BLaER1 (cell line): ENCODE data around the gene ZP1.
"Not testable (repeated sequence)": the region's sequence is repeated elsewhere in the genome, so short reads cannot be mapped to it uniquely, and the experiment has no call there.

ENCODE experiments used
- H3K27ac ChIP-seq: shearing (Covaris generic); formaldehyde crosslinking; 2 replicates; pipeline ENCODE4 v1.8.1; 2022
- H3K27me3 ChIP-seq: shearing (Covaris generic); formaldehyde crosslinking; 2 replicates; pipeline ENCODE4 v1.8.1; 2022
- H3K36me3 ChIP-seq: shearing (Covaris generic); formaldehyde crosslinking; 2 replicates; pipeline ENCODE4 v1.8.1; 2022
- H3K4me1 ChIP-seq: shearing (Covaris generic); formaldehyde crosslinking; 2 replicates; pipeline ENCODE4 v1.8.1; 2022
- H3K4me2 ChIP-seq: shearing (Covaris generic); formaldehyde crosslinking; 2 replicates; pipeline ENCODE4 v1.8.1; 2022
- H3K4me3 ChIP-seq: shearing (Covaris generic); formaldehyde crosslinking; 2 replicates; pipeline ENCODE4 v1.8.1; 2022
- H3K9ac ChIP-seq: shearing (Covaris generic); formaldehyde crosslinking; 2 replicates; pipeline ENCODE4 v1.8.1; 2022
- H3K9me3 ChIP-seq: shearing (Covaris generic); formaldehyde crosslinking; 2 replicates; pipeline ENCODE4 v1.8.1; 2022
- H4K20me1 ChIP-seq: shearing (Covaris generic); formaldehyde crosslinking; 2 replicates; pipeline ENCODE4 v1.8.1; 2022
- Cebpa-rat ChIP-seq: shearing (Covaris generic); IDR thresholded peaks from 2 replicates; pipeline ENCODE4 v1.8.1; 2022

Gene ZP1

GRCh38 chr11:60906132-60906972, 39.0 kb downstream of the ZP1 start, which contains the start of gene PRPF19:
TSS of gene PRPF19 (minus strand) at chr11:60906585. CDS start at chr11:60906382, 203 bp downstream.
- Histone ChIP-seq H3K27ac (peak within 1 kb of the TSS; percentile 95), H3K9me3 (peaks cover 10% of the 10 kb centered on the region), H3K4me2 (peak within 1 kb of the TSS; percentile 94), H4K20me1 (peaks cover 45% of the 10 kb centered on the region), H3K4me3 (peak within 1 kb of the TSS; percentile 77), H3K4me1 (peaks cover 49% of the 10 kb centered on the region), H3K36me3 (peaks cover 33% of the 10 kb centered on the region), H3K9ac (peak within 1 kb of the TSS; percentile 92), H3K27me3 (no peaks in the 10 kb centered on the region)
- no peak for TF ChIP-seq Cebpa-rat

- Histone ChIP-seq H3K4me3 (no peak overlapping the region), H3K9ac (no peak overlapping the region), H3K27ac (no peak overlapping the region), H3K9me3 (peaks cover 10% of the 10 kb centered on the region), H3K36me3 (peaks cover 9% of the 10 kb centered on the region), H3K27me3 (no peaks in the 10 kb centered on the region), H3K4me2 (no peak overlapping the region), H4K20me1 (peaks cover 20% of the 10 kb centered on the region), H3K4me1 (peaks cover 68% of the 10 kb centered on the region)
- TF ChIP-seq Cebpa-rat = no peak
Observed at GRCh38 chr11:60908803-60909202, 41.5 kb downstream of the ZP1 start.

DNA sequence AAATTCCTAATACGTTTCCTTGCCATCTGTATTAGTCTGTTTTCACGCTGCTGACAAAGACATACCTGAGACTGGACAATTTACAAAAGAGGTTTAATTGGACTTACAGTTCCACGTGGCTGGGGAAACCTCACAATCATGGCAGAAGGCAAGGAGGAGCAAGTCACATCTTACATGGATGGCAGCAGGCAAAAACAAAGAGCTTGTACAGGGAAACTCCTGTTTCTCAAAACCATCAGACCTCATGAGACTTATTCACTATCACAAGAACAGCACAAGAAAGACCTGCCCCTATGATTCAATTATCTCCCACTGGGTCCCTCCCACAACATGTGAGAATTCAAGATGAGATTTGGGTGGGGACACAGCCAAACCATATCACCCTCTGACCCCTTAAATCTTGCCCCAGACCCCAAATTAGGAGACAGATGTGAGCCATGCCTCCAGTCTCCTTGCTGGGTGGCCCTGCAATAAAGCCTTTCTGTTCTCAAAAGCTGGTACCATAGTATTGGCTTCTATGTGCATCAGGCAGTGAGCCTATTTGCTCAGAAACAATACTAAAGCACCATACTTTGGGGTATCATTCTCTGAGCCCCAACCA, 42.4 kb downstream of the ZP1 start:
- Histone ChIP-seq H3K4me3 (0 out of 2 replicates have a peak overlapping the region, but pooled peaks have one; percentile 0), H3K9me3 (peaks cover 10% of the 10 kb centered on the region), H4K20me1 (peaks cover 10% of the 10 kb centered on the region), H3K4me2 (peak overlapping the region; percentile 94), H3K27ac (peak overlapping the region; percentile 65), H3K4me1 (peaks cover 58% of the 10 kb centered on the region)
- not testable (repeated sequence) for H3K9ac ChIP-seq, H3K36me3 ChIP-seq, H3K27me3 ChIP-seq

- Histone ChIP-seq H3K4me3 (0 out of 2 replicates have a peak overlapping the region, but pooled peaks have one; percentile 0), H3K4me1 (peaks cover 57% of the 10 kb centered on the region), H3K27me3 (no peaks in the 10 kb centered on the region), H3K36me3 (no peaks in the 10 kb centered on the region), H3K27ac (peak overlapping the region; percentile 65), H4K20me1 (peaks cover 5% of the 10 kb centered on the region), H3K9me3 (peaks cover 10% of the 10 kb centered on the region), H3K9ac (no peak overlapping the region), H3K4me2 (peak overlapping the region; percentile 94)
- TF ChIP-seq Cebpa-rat = no peak
Observed at GRCh38 chr11:60910281-60910687, 42.9 kb downstream of the ZP1 start.

DNA sequence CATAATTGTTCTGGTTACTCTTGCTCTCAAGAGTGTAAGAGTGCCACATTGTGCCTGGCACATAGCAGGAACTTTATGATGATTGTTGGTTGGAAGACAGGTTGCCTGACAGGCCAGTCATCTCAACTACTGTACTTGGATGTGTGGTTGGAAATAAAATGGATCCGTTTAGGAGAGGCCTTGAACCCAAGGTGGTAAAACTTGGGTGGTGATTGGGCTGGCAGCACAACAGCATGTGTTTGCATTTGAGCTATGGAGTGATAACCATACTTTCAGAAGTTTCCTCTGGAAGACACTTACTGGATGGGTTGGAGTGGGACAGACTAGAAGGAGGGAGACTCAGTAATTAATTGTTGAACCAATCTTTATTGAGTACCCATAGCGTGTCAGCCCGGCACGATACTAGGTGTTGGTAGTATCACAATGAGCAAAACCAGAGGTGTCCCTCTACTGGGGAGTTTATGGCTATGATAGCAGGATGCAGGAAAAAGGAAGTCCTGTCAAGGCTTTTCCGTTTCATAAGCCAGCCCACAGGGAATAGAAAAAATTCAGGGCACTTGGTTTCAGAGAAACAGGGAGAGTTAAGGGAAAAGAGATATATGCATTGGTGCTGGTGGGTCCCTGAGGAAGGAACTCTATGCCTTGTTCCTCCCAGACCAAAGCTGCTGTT, 43.5 kb downstream of the ZP1 start:
- no peaks in the 10 kb centered on the region for H3K27me3 ChIP-seq
- H3K27ac ChIP-seq = peak overlapping the region; percentile 65
- H3K36me3 ChIP-seq = no peaks in the 10 kb centered on the region
- H3K4me2 ChIP-seq = peak overlapping the region; percentile 94
- H3K4me3 ChIP-seq = 0 out of 2 replicates have a peak overlapping the region, but pooled peaks have one; percentile 12
- peaks cover 4% of the 10 kb centered on the region for H4K20me1 ChIP-seq
- H3K9ac ChIP-seq = no peak overlapping the region
- TF ChIP-seq Cebpa-rat = no peak
- peaks cover 10% of the 10 kb centered on the region for H3K9me3 ChIP-seq
- peaks cover 57% of the 10 kb centered on the region for H3K4me1 ChIP-seq

GRCh38 chr11:60912223-60912850, 45.0 kb downstream of the ZP1 start:
- Histone ChIP-seq H3K27me3 (no peaks in the 10 kb centered on the region), H3K36me3 (peaks cover 5% of the 10 kb centered on the region; the same call in 1 of the 2 replicates), H3K4me3 (no peak overlapping the region), H3K4me1 (peaks cover 63% of the 10 kb centered on the region), H3K9me3 (peaks cover 10% of the 10 kb centered on the region), H3K4me2 (peak overlapping the region; percentile 94), H4K20me1 (peaks cover 19% of the 10 kb centered on the region), H3K9ac (no peak overlapping the region), H3K27ac (peak overlapping the region; percentile 93)
- TF ChIP-seq Cebpa-rat = no peak

GRCh38 chr11:60912851-60913528, 45.6 kb downstream of the ZP1 start:
- Histone ChIP-seq H3K27ac (peak overlapping the region; percentile 93), H3K4me2 (peak overlapping the region; percentile 94), H3K27me3 (no peaks in the 10 kb centered on the region), H3K4me3 (peak overlapping the region; percentile 97), H3K9ac (peak overlapping the region; percentile 92), H3K36me3 (peaks cover 12% of the 10 kb centered on the region), H4K20me1 (peaks cover 26% of the 10 kb centered on the region), H3K9me3 (peaks cover 10% of the 10 kb centered on the region), H3K4me1 (peaks cover 68% of the 10 kb centered on the region)
- no peak for TF ChIP-seq Cebpa-rat

- Histone ChIP-seq H3K9me3 (peaks cover 10% of the 10 kb centered on the region), H3K36me3 (peaks cover 22% of the 10 kb centered on the region), H3K4me2 (peak within 1 kb of the TSS; percentile 94), H3K27me3 (no peaks in the 10 kb centered on the region), H3K4me1 (peaks cover 75% of the 10 kb centered on the region), H3K27ac (peak within 1 kb of the TSS; percentile 93), H3K4me3 (peak within 1 kb of the TSS; percentile 97), H4K20me1 (peaks cover 36% of the 10 kb centered on the region), H3K9ac (peak within 1 kb of the TSS; percentile 92)
- TF ChIP-seq Cebpa-rat = no peak
Observed at GRCh38 chr11:60913793-60914632, 46.7 kb downstream of the ZP1 start, which contains the start of gene TMEM109. TSS of gene TMEM109 (plus strand) at chr11:60914158. CDS start at chr11:60919694, 5,536 bp downstream.
